GM12892 (cell line): ENCODE data around the gene PIK3AP1.

Source experiments
- POLR2A ChIP-seq: IDR thresholded peaks from 2 replicates; pipeline ENCODE4 v1.6.1; 2011; ENCODE audit warnings: low read depth, low read length, control low read depth
- POLR2AphosphoS5 ChIP-seq: IDR thresholded peaks from 2 replicates; pipeline ENCODE4 v1.6.1; 2011; ENCODE audit warnings: low read depth, low read length, control low read depth
- TAF1 ChIP-seq: IDR thresholded peaks from 2 replicates; pipeline ENCODE4 v1.6.1; 2011; ENCODE audit warnings: low read depth, mild to moderate bottlenecking, control low read depth, low read length, borderline replicate concordance

DNA sequence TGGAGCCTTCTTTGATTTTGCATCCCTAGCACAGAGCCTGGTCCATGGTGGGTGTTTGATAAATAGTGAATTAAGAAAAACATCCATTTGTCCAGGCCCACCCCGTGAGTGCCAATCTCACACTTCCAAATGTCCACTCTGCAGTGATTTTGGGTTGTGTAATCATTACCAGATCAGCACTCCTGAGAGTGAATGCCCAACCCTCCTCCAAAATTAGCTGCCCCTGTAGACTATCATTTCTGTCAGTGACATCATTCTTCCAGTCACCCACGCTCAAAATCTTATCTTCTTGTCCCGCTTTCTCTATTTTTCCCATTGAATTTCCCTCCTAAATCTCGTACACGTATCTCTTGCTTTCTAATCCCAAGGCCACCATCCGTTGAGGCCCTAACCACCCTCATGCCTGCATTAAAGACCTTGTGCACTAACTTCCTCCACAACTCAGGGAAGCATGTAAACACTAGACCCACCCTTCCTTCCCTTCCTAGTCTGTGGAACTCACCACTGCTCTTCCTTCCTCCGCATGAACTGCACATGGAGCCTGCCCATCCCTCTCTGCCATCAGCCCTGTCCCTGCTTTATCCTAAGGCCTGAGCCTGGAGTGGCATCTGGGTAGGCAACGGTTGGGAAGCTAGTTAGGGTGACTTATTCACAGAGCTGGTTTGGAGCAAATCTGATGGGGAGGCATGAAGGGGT, 32.8 kb downstream of the PIK3AP1 start:
- TF ChIP-seq POLR2AphosphoS5 (no peak), TAF1 (no peak), POLR2A (no peak)
